Cardiac muscle cell (in vitro differentiated cells and primary cell): Measurements from ENCODE around the gene UGT1A9. TPM values are rescaled to one million over a fixed set of nuclear protein-coding genes. Genes with fewer than 3 reads are reported as not detected.
"Not testable (repeated sequence)": the region's sequence is repeated elsewhere in the genome, so short reads cannot be mapped to it uniquely, and the experiment has no call there.

Experiments used
- DNase-seq, 2 donors: peaks; one replicate each; pipeline versions ENCODE4 v3.0.0 to v3.0.0-alpha.2; 2010 to 2017; ENCODE audit warnings: low read depth in 1 of 2, low spot score in 1 of 2
- H3K27ac ChIP-seq: fragments of 200-600 bp; sonication (generic); 2 replicates; pipeline ENCODE4 v1.5.1; 2016
- H3K27me3 ChIP-seq: fragments of 200-600 bp; sonication (generic); 2 replicates; pipeline ENCODE4 v1.6.0; 2016; ENCODE audit warnings: control low read depth
- H3K36me3 ChIP-seq: fragments of 200-600 bp; sonication (generic); 2 replicates; pipeline ENCODE4 v1.5.1; 2016; ENCODE audit warnings: control low read depth
- H3K4me1 ChIP-seq: fragments of 200-600 bp; sonication (generic); 2 replicates; pipeline ENCODE4 v1.8.1; 2017; ENCODE audit warnings: low read depth, mild to moderate bottlenecking, mixed run types
- H3K4me3 ChIP-seq: fragments of 200-600 bp; sonication (generic); 2 replicates; pipeline ENCODE4 v1.5.1; 2016; ENCODE audit warnings: mild to moderate bottlenecking
- H3K9me3 ChIP-seq: fragments of 200-600 bp; sonication (generic); 2 replicates; pipeline ENCODE4 v1.5.1; 2017; ENCODE audit warnings: low read depth, mild to moderate bottlenecking, control low read depth
- CTCF ChIP-seq: IDR thresholded peaks from 2 replicates; pipeline ENCODE4 v1.5.1; 2012; ENCODE audit warnings: low read depth, mild to moderate bottlenecking, low read length
- polyA plus RNA-seq: library from polyadenylated mRNA; unstranded; fragments of >200 nt; fragmentation: Nextera tagmentation; extraction: Ambion mirVana; gene quantifications from 2 replicates; pipeline ENCODE4 v1.2.1, GENCODE V29; 2016
- total RNA-seq: library from RNA; depleted of rRNA; stranded (reverse); fragments of >200 nt; gene quantifications from 2 replicates; pipeline ENCODE4 v1.2.3, GENCODE V29; 2016

Gene UGT1A9
- total and polyA plus RNA-seq, 2 experiments from 2014 or later: not detected

GRCh38 chr2:233698740-233699139, 27.0 kb downstream of the UGT1A9 start:
- TF ChIP-seq CTCF: no peak
- no peak overlapping the region for H3K4me3 ChIP-seq
- no peaks in the 10 kb centered on the region for H3K36me3 ChIP-seq
- DNase-seq: no peak
- H3K4me1 ChIP-seq: peaks cover 3% of the 10 kb centered on the region
- no peaks in the 10 kb centered on the region for H3K27me3 ChIP-seq
- H3K27ac ChIP-seq: no peak overlapping the region
- no peaks in the 10 kb centered on the region for H3K9me3 ChIP-seq

DNA sequence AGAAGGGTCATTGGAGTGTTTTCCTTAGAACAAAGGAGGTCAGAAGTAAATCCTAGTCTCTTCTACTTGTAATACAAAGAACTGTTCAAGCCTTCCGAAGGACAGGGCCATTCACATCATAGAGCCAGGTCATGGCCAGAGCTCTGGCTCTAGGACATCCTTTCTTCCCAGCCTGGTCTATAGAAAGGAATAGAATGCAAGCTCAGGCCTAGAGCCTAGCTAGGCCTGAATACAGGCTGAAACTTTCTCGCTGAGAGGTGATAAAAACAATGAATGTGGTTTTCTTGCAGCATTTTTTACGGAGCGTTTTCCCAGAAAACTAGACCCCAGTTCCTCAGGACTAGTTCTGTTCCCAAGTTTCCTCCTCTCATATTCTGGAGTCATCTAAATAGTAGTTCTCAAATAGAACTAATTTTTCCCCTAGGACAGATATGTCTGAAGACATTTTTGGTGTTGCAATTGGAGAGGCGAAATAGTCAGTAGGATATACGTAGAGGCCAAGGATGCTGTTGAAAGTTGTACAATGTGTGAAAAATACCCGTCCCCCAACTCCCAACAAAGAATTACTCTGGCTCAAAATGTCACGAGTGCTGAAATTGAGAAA, 27.8 kb downstream of the UGT1A9 start:
- TF ChIP-seq CTCF: no peak
- peak in 1 of 2 donors; percentile 92 for DNase-seq
- Histone ChIP-seq H3K27ac (no peak overlapping the region), H3K4me1 (peaks cover 3% of the 10 kb centered on the region), H3K36me3 (no peaks in the 10 kb centered on the region), H3K27me3 (no peaks in the 10 kb centered on the region), H3K9me3 (no peaks in the 10 kb centered on the region), H3K4me3 (no peak overlapping the region)

DNA sequence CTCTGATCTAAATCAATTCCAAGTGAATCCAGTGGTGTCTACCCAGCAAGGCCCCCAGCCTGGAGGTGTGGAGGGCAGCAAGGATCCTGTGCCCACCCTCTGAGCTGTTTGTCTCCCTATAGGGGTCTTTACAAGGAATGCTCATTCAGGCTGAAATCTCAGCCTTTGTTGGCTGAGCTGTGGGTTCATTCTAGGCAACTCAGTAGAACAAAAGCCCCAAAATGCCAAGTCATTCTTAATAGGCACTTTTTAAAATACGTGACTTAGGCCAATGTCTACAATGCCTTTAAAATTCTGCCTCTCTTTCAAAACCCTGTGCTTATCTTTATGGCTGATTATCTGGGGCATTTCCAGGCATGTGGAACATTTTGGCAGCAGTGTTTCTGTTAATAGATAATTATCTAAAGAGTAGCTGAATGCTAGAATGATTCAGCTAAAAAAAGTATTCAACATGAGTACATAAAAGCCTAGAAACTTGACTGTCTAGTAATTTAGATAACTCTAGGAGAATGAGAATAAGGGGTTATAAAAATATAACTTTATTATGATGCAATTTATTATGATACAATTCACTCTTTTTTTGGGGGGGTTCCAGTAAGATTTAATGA, 28.4 kb downstream of the UGT1A9 start:
- Histone ChIP-seq H3K27me3 (no peaks in the 10 kb centered on the region), H3K9me3 (no peaks in the 10 kb centered on the region), H3K36me3 (no peaks in the 10 kb centered on the region), H3K4me1 (peaks cover 3% of the 10 kb centered on the region), H3K27ac (no peak overlapping the region), H3K4me3 (no peak overlapping the region)
- TF ChIP-seq CTCF: no peak
- DNase-seq: peak in 1 of 2 donors; percentile 97

GRCh38 chr2:233700842-233701241, 29.1 kb downstream of the UGT1A9 start:
- not testable (repeated sequence) for H3K9me3 ChIP-seq, H3K27ac ChIP-seq, H3K27me3 ChIP-seq, H3K36me3 ChIP-seq, H3K4me1 ChIP-seq, H3K4me3 ChIP-seq, DNase-seq

- H3K4me1 ChIP-seq: peaks cover 3% of the 10 kb centered on the region
- peaks cover 8% of the 10 kb centered on the region for H3K27me3 ChIP-seq
- no peak for DNase-seq
- no peaks in the 10 kb centered on the region for H3K9me3 ChIP-seq
- no peak overlapping the region for H3K27ac ChIP-seq
- no peak for TF ChIP-seq CTCF
- no peak overlapping the region for H3K4me3 ChIP-seq
- no peaks in the 10 kb centered on the region for H3K36me3 ChIP-seq
These were observed 30.5 kb downstream of the UGT1A9 start for GRCh38 chr2:233702238-233702637.

GRCh38 chr2:233705911-233706506, 34.3 kb downstream of the UGT1A9 start:
- Histone ChIP-seq H3K4me1 (no peaks in the 10 kb centered on the region), H3K36me3 (no peaks in the 10 kb centered on the region), H3K4me3 (no peak overlapping the region), H3K9me3 (no peaks in the 10 kb centered on the region), H3K27ac (no peak overlapping the region), H3K27me3 (peaks cover 8% of the 10 kb centered on the region)
- TF ChIP-seq CTCF: no peak
- DNase-seq: peak in 1 of 2 donors; percentile 44
